DND-41 (cell line): Measurements from ENCODE around the gene PREX1.

Experiments
- ATAC-seq: fragments of 200-7000 bp; cut with Tn5 transposase; 3 replicates; pipeline ENCODE4 v1.9.1; 2021; ENCODE audit warnings: low read depth; ENCODE audit not compliant: insufficient read depth
- DNase-seq: peaks from one replicate; pipeline ENCODE4 v3.0.0-alpha.2; 2020
- H2AFZ ChIP-seq: 2 replicates; pipeline ENCODE4 v1.6.0; 2012; ENCODE audit warnings: low read depth, low read length
- H3K27ac ChIP-seq: 2 replicates; pipeline ENCODE4 v1.5.1; 2012; ENCODE audit warnings: low read length, inconsistent platforms
- H3K27me3 ChIP-seq: fragments of 200-600 bp; sonication (generic); 2 replicates; pipeline ENCODE4 v1.6.0; 2012; ENCODE audit warnings: low read length, mild to moderate bottlenecking, inconsistent platforms; ENCODE audit not compliant: insufficient read depth, poor library complexity
- H3K36me3 ChIP-seq: 2 replicates; pipeline ENCODE4 v1.5.1; 2012; ENCODE audit warnings: low read length, inconsistent platforms; ENCODE audit not compliant: insufficient read depth
- H3K4me1 ChIP-seq: 2 replicates; pipeline ENCODE4 v1.5.1; 2012; ENCODE audit warnings: mild to moderate bottlenecking, low read length; ENCODE audit not compliant: insufficient read depth
- H3K4me2 ChIP-seq: 2 replicates; pipeline ENCODE4 v1.6.0; 2012; ENCODE audit warnings: mild to moderate bottlenecking, moderate library complexity, low read length, inconsistent platforms; ENCODE audit not compliant: insufficient read depth
- H3K4me3 ChIP-seq, 2 experiments: fragments of 200-600 bp in 1 of 2; shearing (Covaris generic) in 1 of 2; 2 replicates each; pipeline ENCODE4 v1.5.1; 2012 to 2016; ENCODE audit warnings: inconsistent platforms in 2 of 2, low read length in 2 of 2, mild to moderate bottlenecking in 2 of 2, low read depth in 1 of 2, moderate library complexity in 1 of 2
- H3K79me2 ChIP-seq: 2 replicates; pipeline ENCODE4 v1.6.0; 2012; ENCODE audit warnings: low read length, inconsistent platforms; ENCODE audit not compliant: insufficient read depth
- H3K9ac ChIP-seq: 2 replicates; pipeline ENCODE4 v1.6.0; 2012; ENCODE audit warnings: low read depth, mild to moderate bottlenecking, inconsistent platforms, low read length, moderate library complexity
- H3K9me3 ChIP-seq: 2 replicates; pipeline ENCODE4 v1.5.1; 2012; ENCODE audit warnings: low read length, moderate library complexity, mild to moderate bottlenecking, inconsistent platforms; ENCODE audit not compliant: insufficient read depth, severe bottlenecking
- H4K20me1 ChIP-seq: 2 replicates; pipeline ENCODE4 v1.6.0; 2012; ENCODE audit warnings: low read length; ENCODE audit not compliant: insufficient read depth
- EZH2 ChIP-seq: IDR thresholded peaks from 3 replicates; pipeline ENCODE4 v1.6.1; 2012; ENCODE audit warnings: borderline replicate concordance, low read depth, mild to moderate bottlenecking, moderate library complexity, low read length, inconsistent platforms; ENCODE audit not compliant: severe bottlenecking
- TF ChIP-seq, protein P1 (sequence below): IDR thresholded peaks from 2 replicates; pipeline ENCODE4 v1.5.1; 2012; ENCODE audit warnings: borderline replicate concordance, low read length, moderate library complexity, mild to moderate bottlenecking; ENCODE audit not compliant: poor library complexity, severe bottlenecking; ENCODE audit errors: extremely low read depth

Gene PREX1

DNA sequence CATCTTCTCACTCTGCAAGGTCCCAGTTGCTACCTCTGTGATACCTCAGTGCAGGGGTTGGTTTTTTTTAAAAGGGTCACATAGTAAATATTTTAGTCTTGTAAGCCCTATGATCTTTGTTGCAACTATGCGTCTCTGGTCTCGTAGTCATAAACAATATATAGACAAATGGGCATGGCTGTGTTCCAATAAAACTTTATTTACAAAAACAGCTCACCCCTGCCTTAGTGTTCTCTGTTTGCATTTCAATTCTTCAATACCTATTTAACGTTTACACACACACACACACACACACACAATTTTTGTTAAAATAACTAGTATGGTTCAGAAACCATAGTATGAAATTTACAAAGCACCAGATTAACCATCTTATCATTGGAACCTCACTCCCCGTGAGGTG is 216.8 kb downstream of the PREX1 start:
- Histone ChIP-seq H3K27ac (no peak overlapping the region), H2AFZ (no peak overlapping the region), H3K36me3 (no peaks in the 10 kb centered on the region), H3K4me1 (no peaks in the 10 kb centered on the region), H3K4me3 (no peak overlapping the region), H3K79me2 (no peaks in the 10 kb centered on the region), H3K27me3 (no peaks in the 10 kb centered on the region), H3K9ac (no peak overlapping the region), H4K20me1 (no peaks in the 10 kb centered on the region), H3K4me2 (no peak overlapping the region), H3K9me3 (no peaks in the 10 kb centered on the region)
- TF ChIP-seq, protein P1, sequence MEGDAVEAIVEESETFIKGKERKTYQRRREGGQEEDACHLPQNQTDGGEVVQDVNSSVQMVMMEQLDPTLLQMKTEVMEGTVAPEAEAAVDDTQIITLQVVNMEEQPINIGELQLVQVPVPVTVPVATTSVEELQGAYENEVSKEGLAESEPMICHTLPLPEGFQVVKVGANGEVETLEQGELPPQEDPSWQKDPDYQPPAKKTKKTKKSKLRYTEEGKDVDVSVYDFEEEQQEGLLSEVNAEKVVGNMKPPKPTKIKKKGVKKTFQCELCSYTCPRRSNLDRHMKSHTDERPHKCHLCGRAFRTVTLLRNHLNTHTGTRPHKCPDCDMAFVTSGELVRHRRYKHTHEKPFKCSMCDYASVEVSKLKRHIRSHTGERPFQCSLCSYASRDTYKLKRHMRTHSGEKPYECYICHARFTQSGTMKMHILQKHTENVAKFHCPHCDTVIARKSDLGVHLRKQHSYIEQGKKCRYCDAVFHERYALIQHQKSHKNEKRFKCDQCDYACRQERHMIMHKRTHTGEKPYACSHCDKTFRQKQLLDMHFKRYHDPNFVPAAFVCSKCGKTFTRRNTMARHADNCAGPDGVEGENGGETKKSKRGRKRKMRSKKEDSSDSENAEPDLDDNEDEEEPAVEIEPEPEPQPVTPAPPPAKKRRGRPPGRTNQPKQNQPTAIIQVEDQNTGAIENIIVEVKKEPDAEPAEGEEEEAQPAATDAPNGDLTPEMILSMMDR = no peak
- no peak for TF ChIP-seq EZH2
- ATAC-seq (no peak), DNase-seq (no peak)

DNA sequence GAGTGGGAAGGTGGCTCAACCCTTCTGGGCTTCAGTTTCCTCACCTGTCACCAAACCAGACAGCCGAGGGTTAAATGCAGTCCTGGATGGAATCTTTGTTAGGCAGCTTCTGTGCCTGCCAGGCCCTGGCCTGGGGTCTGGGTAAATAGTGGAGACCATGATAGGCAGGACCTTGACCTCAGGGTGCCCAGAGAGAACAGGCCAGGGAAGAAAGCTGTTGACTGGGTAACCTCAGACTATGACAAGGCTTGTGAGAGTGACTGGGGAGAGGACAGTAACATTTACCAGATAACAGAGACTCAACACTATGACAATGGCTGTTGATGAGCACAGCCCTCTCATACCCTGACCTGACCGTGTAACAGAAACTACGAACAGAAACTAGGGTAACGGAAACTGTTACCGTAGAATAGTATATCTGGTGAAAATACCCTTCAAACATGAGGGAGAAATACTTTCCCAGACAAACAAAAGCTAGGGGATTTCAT is 218.3 kb downstream of the PREX1 start:
- ATAC-seq = no peak
- Histone ChIP-seq H3K9me3 (no peaks in the 10 kb centered on the region), H3K27ac (no peak overlapping the region)

DNA sequence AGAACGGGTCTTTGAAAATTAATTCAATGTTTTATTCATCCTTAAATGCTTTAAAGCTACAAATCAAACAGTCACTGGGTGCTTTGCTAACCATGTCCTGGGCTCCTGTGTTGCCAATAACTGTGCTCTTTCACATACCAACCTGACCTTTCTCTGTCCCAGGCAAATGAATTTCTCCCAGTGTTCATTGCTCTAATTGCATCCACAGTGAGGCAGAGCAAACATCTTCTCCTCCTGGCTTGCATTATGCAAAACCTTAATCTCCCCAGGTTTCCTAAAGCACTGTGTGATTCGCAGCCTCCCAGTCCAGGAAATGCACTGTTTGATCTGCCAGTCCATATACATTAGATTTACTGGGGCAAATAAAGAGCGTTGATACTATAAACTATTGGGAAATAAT is 219.0 kb downstream of the PREX1 start:
- no peaks in the 10 kb centered on the region for H3K9me3 ChIP-seq
- H3K27ac ChIP-seq = no peak overlapping the region
- no peak for TF ChIP-seq EZH2
- TF ChIP-seq, protein P1 = no peak
- peaks cover 4% of the 10 kb centered on the region; the same call in 1 of the 2 replicates for H4K20me1 ChIP-seq
- no peaks in the 10 kb centered on the region for H3K27me3 ChIP-seq
- H2AFZ ChIP-seq = no peak overlapping the region
- DNase-seq (no peak), ATAC-seq (no peak)
- no peaks in the 10 kb centered on the region for H3K36me3 ChIP-seq
- H3K79me2 ChIP-seq = no peaks in the 10 kb centered on the region
- H3K4me2 ChIP-seq = no peak overlapping the region
- H3K4me3 ChIP-seq = no peak overlapping the region
- no peaks in the 10 kb centered on the region for H3K4me1 ChIP-seq
- H3K9ac ChIP-seq = no peak overlapping the region

More for the DNA sequence above, 218.3 kb downstream of the PREX1 start:
- no peaks in the 10 kb centered on the region for H3K36me3 ChIP-seq
- H4K20me1 ChIP-seq = no peaks in the 10 kb centered on the region
- no peaks in the 10 kb centered on the region for H3K79me2 ChIP-seq
- H3K4me3 ChIP-seq = no peak overlapping the region
- no peaks in the 10 kb centered on the region for H3K4me1 ChIP-seq
- no peak for DNase-seq
- H3K27me3 ChIP-seq = no peaks in the 10 kb centered on the region
- no peak overlapping the region for H2AFZ ChIP-seq
- H3K9ac ChIP-seq = no peak overlapping the region
- H3K4me2 ChIP-seq = no peak overlapping the region
- TF ChIP-seq EZH2 = no peak

- TF ChIP-seq EZH2 = no peak
- TF ChIP-seq, protein P1 = no peak
- H3K79me2 ChIP-seq = no peaks in the 10 kb centered on the region
- peaks cover 4% of the 10 kb centered on the region; the same call in 1 of the 2 replicates for H4K20me1 ChIP-seq
- H2AFZ ChIP-seq = no peak overlapping the region
- no peak overlapping the region for H3K4me3 ChIP-seq
- no peak overlapping the region for H3K9ac ChIP-seq
- ATAC-seq = no peak
- H3K36me3 ChIP-seq = no peaks in the 10 kb centered on the region
- no peaks in the 10 kb centered on the region for H3K9me3 ChIP-seq
- no peak for DNase-seq
- no peak overlapping the region for H3K27ac ChIP-seq
- no peaks in the 10 kb centered on the region for H3K27me3 ChIP-seq
- H3K4me1 ChIP-seq = no peaks in the 10 kb centered on the region
- no peak overlapping the region for H3K4me2 ChIP-seq
These were observed 220.3 kb downstream of the PREX1 start for GRCh38 chr20:48607544-48607865.
